Uterus (tissue), 2 donors: ENCODE data around the gene PCDHGA6.

Source experiments
- POLR2A ChIP-seq, 2 donors: fragments of 450-650 bp; IDR thresholded peaks; one replicate each; pipeline ENCODE4 v1.6.1; 2016; ENCODE audit warnings: antibody characterized with exemption in 2 of 2, mild to moderate bottlenecking in 1 of 2, moderate library complexity in 1 of 2
- TF ChIP-seq, protein P1 (sequence below), 4 experiments: fragments of 200-600 bp in 2 of 4; fragments of 450-650 bp in 2 of 4; sonication (generic) in 2 of 4; IDR thresholded peaks; one replicate each; pipeline ENCODE4 v1.5.1; 2016 to 2019; ENCODE audit warnings: antibody characterized with exemption in 4 of 4, mild to moderate bottlenecking in 2 of 4, moderate library complexity in 1 of 4

- no peak for TF ChIP-seq POLR2A (IDR thresholded peaks at IDR 0.05)
- TF ChIP-seq, protein P1, sequence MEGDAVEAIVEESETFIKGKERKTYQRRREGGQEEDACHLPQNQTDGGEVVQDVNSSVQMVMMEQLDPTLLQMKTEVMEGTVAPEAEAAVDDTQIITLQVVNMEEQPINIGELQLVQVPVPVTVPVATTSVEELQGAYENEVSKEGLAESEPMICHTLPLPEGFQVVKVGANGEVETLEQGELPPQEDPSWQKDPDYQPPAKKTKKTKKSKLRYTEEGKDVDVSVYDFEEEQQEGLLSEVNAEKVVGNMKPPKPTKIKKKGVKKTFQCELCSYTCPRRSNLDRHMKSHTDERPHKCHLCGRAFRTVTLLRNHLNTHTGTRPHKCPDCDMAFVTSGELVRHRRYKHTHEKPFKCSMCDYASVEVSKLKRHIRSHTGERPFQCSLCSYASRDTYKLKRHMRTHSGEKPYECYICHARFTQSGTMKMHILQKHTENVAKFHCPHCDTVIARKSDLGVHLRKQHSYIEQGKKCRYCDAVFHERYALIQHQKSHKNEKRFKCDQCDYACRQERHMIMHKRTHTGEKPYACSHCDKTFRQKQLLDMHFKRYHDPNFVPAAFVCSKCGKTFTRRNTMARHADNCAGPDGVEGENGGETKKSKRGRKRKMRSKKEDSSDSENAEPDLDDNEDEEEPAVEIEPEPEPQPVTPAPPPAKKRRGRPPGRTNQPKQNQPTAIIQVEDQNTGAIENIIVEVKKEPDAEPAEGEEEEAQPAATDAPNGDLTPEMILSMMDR (IDR thresholded peaks at IDR 0.05), result no peak
Measured at GRCh38 chr5:141343953-141344463, 29.7 kb upstream of the PCDHGA6 start.
